K562 (cell line): ENCODE results near the gene C1QTNF5. TPM values are rescaled to one million over a fixed set of nuclear protein-coding genes. Genes with fewer than 3 reads are reported as not detected.
A peak's percentile ranks its signal among the peaks of the same experiment; 100 is the strongest.

Experiments used
- CREBBP ChIP-seq: IDR thresholded peaks from one replicate; pipeline ENCODE4 v1.6.1; 2012; ENCODE audit warnings: low read depth, mild to moderate bottlenecking, control low read depth, inconsistent platforms, low read length
- LCOR ChIP-seq: sonication (generic); formaldehyde crosslinking; IDR thresholded peaks from 2 replicates; pipeline ENCODE4 v1.8.0; 2022; ENCODE audit warnings: mild to moderate bottlenecking, missing genetic modification reagents
- NEUROD1 ChIP-seq: fragments of 150-350 bp; IDR thresholded peaks from 2 replicates; pipeline ENCODE4 v1.6.1; 2014; ENCODE audit warnings: borderline replicate concordance, low read length, low read depth; ENCODE audit not compliant: partially characterized antibody
- NR2F6 ChIP-seq: fragments of 450-650 bp; formaldehyde crosslinking; IDR thresholded peaks from 2 replicates; pipeline ENCODE4 v1.4.0; 2020; ENCODE audit warnings: mild to moderate bottlenecking
- NRF1 ChIP-seq, 2 experiments: fragments of 450-650 bp; IDR thresholded peaks in 1 of 2; conservative IDR thresholded peaks in 1 of 2; 2 replicates each; pipeline ENCODE4 v1.6.1; 2014; ENCODE audit warnings: mild to moderate bottlenecking in 2 of 2
- SMAD4 ChIP-seq: fragments of 250-450 bp; sonication (Bioruptor Pico); conservative IDR thresholded peaks from 2 replicates; pipeline ENCODE4 v1.8.0; 2021; ENCODE audit warnings: inconsistent platforms, mild to moderate bottlenecking, moderate library complexity
- ZNF232 ChIP-seq: sonication (generic); formaldehyde crosslinking; IDR thresholded peaks from 2 replicates; pipeline ENCODE4 v1.8.0; 2022; ENCODE audit warnings: mild to moderate bottlenecking, missing genetic modification reagents
- ZNF311 ChIP-seq: fragments of 250-450 bp; sonication (Bioruptor Pico); IDR thresholded peaks from 2 replicates; pipeline ENCODE4 v1.4.0; 2020; ENCODE audit warnings: mild to moderate bottlenecking, moderate library complexity
- polyA plus RNA-seq, 8 experiments: library from polyadenylated mRNA; depleted of rRNA in 4 of 8; stranded (reverse) in 5 of 8; unstranded in 3 of 8; fragments of >200 nt; fragmentation: Nextera tagmentation in 2 of 8; fragmentation: Illumina TruSeq in 1 of 8; extraction: Ambion mirVana in 2 of 8; extraction: Trizol in 1 of 8; gene quantifications; 2 replicates each; pipeline versions ENCODE4 v1.2.1 to v1.2.3, GENCODE V29; 2011 to 2014; ENCODE audit warnings: inconsistent platforms in 1 of 8, missing spikeins in 1 of 8
- total RNA-seq, 7 experiments: library from RNA; depleted of rRNA in 6 of 7; stranded (reverse); fragments of >200 nt in 6 of 7; fragmentation: Illumina TruSeq in 2 of 7; extraction: Trizol in 2 of 7; gene quantifications; 2 replicates each; pipeline versions ENCODE4 v1.2.1 to v1.2.3, GENCODE V29; 2011 to 2021; ENCODE audit warnings: low replicate concordance in 1 of 7
- TF ChIP-seq, protein P1 (sequence below): sonication (generic); formaldehyde crosslinking; IDR thresholded peaks from 2 replicates; pipeline ENCODE4 v1.8.0; 2023; ENCODE audit warnings: mild to moderate bottlenecking, missing genetic modification reagents
- TF ChIP-seq, protein P2 (sequence below): fragments of 450-650 bp; formaldehyde crosslinking; IDR thresholded peaks from 2 replicates; pipeline ENCODE4 v1.4.0; 2020; ENCODE audit warnings: mild to moderate bottlenecking, moderate library complexity
- TF ChIP-seq, protein P3 (sequence below): fragments of 250-450 bp; sonication (Bioruptor Pico); IDR thresholded peaks from 2 replicates; pipeline ENCODE4 v1.4.0; 2020; ENCODE audit warnings: mild to moderate bottlenecking
- TF ChIP-seq, protein P4 (sequence below): sonication (generic); formaldehyde crosslinking; IDR thresholded peaks from 2 replicates; pipeline ENCODE4 v1.8.1; 2023; ENCODE audit warnings: mild to moderate bottlenecking, missing genetic modification reagents
- TF ChIP-seq, protein P5 (sequence below): sonication (generic); formaldehyde crosslinking; IDR thresholded peaks from 2 replicates; pipeline ENCODE4 v1.8.0; 2022; ENCODE audit warnings: mild to moderate bottlenecking, missing genetic modification reagents, borderline replicate concordance
- TF ChIP-seq, protein P6 (sequence below): sonication (generic); formaldehyde crosslinking; IDR thresholded peaks from 2 replicates; pipeline ENCODE4 v1.9.0; 2022; ENCODE audit warnings: mild to moderate bottlenecking, missing genetic modification reagents

Gene C1QTNF5
- total and polyA plus RNA-seq, 9 of the 15 experiments (the other 6 are each of a cell fraction or from before 2014, with no cell fraction given), result 0.07 to 0.76 (median 0.24) TPM; not detected in 1

DNA sequence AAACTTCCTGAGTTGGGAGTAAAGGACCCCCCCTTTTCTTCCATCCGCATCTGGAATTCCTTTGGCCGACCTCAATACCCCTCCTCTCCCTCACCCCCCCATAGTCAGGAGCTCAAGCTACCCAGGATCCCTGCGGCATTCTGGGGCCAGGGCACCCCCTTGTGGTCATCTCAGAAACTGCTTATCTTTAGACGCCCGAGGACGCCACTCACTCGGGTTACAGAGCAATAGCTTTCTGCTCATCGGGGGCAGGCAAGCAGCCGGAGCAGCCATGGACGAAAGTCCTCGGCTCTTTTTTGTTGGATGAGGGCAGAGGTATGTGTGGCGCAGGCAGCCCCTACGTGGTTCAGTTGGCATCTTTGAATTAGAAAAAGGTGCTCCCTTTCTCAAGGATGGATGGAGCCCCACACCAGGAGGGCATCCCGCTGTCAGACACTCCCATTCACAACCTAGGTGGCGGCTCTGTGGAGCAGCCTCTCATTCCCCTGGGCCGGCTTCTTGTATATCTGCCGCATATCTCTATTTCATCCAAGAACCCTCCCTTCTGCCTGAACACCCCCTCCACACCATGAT is 2.3 kb downstream of the C1QTNF5 start (continued):
- TF ChIP-seq, protein P1, sequence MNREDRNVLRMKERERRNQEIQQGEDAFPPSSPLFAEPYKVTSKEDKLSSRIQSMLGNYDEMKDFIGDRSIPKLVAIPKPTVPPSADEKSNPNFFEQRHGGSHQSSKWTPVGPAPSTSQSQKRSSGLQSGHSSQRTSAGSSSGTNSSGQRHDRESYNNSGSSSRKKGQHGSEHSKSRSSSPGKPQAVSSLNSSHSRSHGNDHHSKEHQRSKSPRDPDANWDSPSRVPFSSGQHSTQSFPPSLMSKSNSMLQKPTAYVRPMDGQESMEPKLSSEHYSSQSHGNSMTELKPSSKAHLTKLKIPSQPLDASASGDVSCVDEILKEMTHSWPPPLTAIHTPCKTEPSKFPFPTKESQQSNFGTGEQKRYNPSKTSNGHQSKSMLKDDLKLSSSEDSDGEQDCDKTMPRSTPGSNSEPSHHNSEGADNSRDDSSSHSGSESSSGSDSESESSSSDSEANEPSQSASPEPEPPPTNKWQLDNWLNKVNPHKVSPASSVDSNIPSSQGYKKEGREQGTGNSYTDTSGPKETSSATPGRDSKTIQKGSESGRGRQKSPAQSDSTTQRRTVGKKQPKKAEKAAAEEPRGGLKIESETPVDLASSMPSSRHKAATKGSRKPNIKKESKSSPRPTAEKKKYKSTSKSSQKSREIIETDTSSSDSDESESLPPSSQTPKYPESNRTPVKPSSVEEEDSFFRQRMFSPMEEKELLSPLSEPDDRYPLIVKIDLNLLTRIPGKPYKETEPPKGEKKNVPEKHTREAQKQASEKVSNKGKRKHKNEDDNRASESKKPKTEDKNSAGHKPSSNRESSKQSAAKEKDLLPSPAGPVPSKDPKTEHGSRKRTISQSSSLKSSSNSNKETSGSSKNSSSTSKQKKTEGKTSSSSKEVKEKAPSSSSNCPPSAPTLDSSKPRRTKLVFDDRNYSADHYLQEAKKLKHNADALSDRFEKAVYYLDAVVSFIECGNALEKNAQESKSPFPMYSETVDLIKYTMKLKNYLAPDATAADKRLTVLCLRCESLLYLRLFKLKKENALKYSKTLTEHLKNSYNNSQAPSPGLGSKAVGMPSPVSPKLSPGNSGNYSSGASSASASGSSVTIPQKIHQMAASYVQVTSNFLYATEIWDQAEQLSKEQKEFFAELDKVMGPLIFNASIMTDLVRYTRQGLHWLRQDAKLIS (CRISPR knock-in tag), result no peak
- TF ChIP-seq, protein P2, sequence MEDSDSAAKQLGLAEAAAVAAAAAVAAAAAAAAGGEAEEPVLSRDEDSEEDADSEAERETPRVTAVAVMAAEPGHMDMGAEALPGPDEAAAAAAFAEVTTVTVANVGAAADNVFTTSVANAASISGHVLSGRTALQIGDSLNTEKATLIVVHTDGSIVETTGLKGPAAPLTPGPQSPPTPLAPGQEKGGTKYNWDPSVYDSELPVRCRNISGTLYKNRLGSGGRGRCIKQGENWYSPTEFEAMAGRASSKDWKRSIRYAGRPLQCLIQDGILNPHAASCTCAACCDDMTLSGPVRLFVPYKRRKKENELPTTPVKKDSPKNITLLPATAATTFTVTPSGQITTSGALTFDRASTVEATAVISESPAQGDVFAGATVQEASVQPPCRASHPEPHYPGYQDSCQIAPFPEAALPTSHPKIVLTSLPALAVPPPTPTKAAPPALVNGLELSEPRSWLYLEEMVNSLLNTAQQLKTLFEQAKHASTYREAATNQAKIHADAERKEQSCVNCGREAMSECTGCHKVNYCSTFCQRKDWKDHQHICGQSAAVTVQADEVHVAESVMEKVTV, result peak; percentile 46; the same call in 1 of the 2 replicates
- no peak for TF ChIP-seq ZNF311 (CRISPR knock-in tag)
- TF ChIP-seq NEUROD1, result no peak
- TF ChIP-seq SMAD4 (CRISPR knock-in tag), result no peak
- TF ChIP-seq, protein P3, sequence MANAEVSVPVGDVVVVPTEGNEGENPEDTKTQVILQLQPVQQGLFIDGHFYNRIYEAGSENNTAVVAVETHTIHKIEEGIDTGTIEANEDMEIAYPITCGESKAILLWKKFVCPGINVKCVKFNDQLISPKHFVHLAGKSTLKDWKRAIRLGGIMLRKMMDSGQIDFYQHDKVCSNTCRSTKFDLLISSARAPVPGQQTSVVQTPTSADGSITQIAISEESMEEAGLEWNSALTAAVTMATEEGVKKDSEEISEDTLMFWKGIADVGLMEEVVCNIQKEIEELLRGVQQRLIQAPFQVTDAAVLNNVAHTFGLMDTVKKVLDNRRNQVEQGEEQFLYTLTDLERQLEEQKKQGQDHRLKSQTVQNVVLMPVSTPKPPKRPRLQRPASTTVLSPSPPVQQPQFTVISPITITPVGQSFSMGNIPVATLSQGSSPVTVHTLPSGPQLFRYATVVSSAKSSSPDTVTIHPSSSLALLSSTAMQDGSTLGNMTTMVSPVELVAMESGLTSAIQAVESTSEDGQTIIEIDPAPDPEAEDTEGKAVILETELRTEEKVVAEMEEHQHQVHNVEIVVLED (CRISPR knock-in tag), result no peak
- no peak for TF ChIP-seq NR2F6
- TF ChIP-seq, protein P4, sequence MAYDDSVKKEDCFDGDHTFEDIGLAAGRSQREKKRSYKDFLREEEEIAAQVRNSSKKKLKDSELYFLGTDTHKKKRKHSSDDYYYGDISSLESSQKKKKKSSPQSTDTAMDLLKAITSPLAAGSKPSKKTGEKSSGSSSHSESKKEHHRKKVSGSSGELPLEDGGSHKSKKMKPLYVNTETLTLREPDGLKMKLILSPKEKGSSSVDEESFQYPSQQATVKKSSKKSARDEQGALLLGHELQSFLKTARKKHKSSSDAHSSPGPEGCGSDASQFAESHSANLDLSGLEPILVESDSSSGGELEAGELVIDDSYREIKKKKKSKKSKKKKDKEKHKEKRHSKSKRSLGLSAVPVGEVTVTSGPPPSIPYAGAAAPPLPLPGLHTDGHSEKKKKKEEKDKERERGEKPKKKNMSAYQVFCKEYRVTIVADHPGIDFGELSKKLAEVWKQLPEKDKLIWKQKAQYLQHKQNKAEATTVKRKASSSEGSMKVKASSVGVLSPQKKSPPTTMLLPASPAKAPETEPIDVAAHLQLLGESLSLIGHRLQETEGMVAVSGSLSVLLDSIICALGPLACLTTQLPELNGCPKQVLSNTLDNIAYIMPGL (CRISPR knock-in tag), result no peak
- TF ChIP-seq NRF1 (conservative IDR thresholded peaks at IDR 0.05 in 1 of 2, IDR thresholded peaks at IDR 0.05 in 1 of 2), result 0 out of 4 replicates have a peak, but pooled peaks of 1 of the 2 experiments have one; percentile 21
- TF ChIP-seq LCOR (CRISPR knock-in tag), result no peak
- no peak for TF ChIP-seq CREBBP
- no peak for TF ChIP-seq ZNF232 (CRISPR knock-in tag)
- TF ChIP-seq, protein P5, sequence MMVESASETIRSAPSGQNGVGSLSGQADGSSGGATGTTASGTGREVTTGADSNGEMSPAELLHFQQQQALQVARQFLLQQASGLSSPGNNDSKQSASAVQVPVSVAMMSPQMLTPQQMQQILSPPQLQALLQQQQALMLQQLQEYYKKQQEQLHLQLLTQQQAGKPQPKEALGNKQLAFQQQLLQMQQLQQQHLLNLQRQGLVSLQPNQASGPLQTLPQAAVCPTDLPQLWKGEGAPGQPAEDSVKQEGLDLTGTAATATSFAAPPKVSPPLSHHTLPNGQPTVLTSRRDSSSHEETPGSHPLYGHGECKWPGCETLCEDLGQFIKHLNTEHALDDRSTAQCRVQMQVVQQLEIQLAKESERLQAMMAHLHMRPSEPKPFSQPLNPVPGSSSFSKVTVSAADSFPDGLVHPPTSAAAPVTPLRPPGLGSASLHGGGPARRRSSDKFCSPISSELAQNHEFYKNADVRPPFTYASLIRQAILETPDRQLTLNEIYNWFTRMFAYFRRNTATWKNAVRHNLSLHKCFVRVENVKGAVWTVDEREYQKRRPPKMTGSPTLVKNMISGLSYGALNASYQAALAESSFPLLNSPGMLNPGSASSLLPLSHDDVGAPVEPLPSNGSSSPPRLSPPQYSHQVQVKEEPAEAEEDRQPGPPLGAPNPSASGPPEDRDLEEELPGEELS (CRISPR knock-in tag), result no peak
- TF ChIP-seq, protein P6, sequence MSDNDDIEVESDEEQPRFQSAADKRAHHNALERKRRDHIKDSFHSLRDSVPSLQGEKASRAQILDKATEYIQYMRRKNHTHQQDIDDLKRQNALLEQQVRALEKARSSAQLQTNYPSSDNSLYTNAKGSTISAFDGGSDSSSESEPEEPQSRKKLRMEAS (CRISPR knock-in tag), result no peak
